DND-41 (cell line): ENCODE measurements around the gene RPS3.

Experiments
- ATAC-seq: fragments of 200-7000 bp; cut with Tn5 transposase; 3 replicates; pipeline ENCODE4 v1.9.1; 2021; ENCODE audit warnings: low read depth; ENCODE audit not compliant: insufficient read depth
- DNase-seq: peaks from one replicate; pipeline ENCODE4 v3.0.0-alpha.2; 2020
- H2AFZ ChIP-seq: 2 replicates; pipeline ENCODE4 v1.6.0; 2012; ENCODE audit warnings: low read depth, low read length
- H3K27ac ChIP-seq: 2 replicates; pipeline ENCODE4 v1.5.1; 2012; ENCODE audit warnings: low read length, inconsistent platforms
- H3K27me3 ChIP-seq: fragments of 200-600 bp; sonication (generic); 2 replicates; pipeline ENCODE4 v1.6.0; 2012; ENCODE audit warnings: low read length, mild to moderate bottlenecking, inconsistent platforms; ENCODE audit not compliant: insufficient read depth, poor library complexity
- H3K36me3 ChIP-seq: 2 replicates; pipeline ENCODE4 v1.5.1; 2012; ENCODE audit warnings: low read length, inconsistent platforms; ENCODE audit not compliant: insufficient read depth
- H3K4me1 ChIP-seq: 2 replicates; pipeline ENCODE4 v1.5.1; 2012; ENCODE audit warnings: mild to moderate bottlenecking, low read length; ENCODE audit not compliant: insufficient read depth
- H3K4me2 ChIP-seq: 2 replicates; pipeline ENCODE4 v1.6.0; 2012; ENCODE audit warnings: mild to moderate bottlenecking, moderate library complexity, low read length, inconsistent platforms; ENCODE audit not compliant: insufficient read depth
- H3K4me3 ChIP-seq, 2 experiments: fragments of 200-600 bp in 1 of 2; shearing (Covaris generic) in 1 of 2; 2 replicates each; pipeline ENCODE4 v1.5.1; 2012 to 2016; ENCODE audit warnings: inconsistent platforms in 2 of 2, low read length in 2 of 2, mild to moderate bottlenecking in 2 of 2, low read depth in 1 of 2, moderate library complexity in 1 of 2
- H3K79me2 ChIP-seq: 2 replicates; pipeline ENCODE4 v1.6.0; 2012; ENCODE audit warnings: low read length, inconsistent platforms; ENCODE audit not compliant: insufficient read depth
- H3K9ac ChIP-seq: 2 replicates; pipeline ENCODE4 v1.6.0; 2012; ENCODE audit warnings: low read depth, mild to moderate bottlenecking, inconsistent platforms, low read length, moderate library complexity
- H3K9me3 ChIP-seq: 2 replicates; pipeline ENCODE4 v1.5.1; 2012; ENCODE audit warnings: low read length, moderate library complexity, mild to moderate bottlenecking, inconsistent platforms; ENCODE audit not compliant: insufficient read depth, severe bottlenecking
- H4K20me1 ChIP-seq: 2 replicates; pipeline ENCODE4 v1.6.0; 2012; ENCODE audit warnings: low read length; ENCODE audit not compliant: insufficient read depth
- CTCF ChIP-seq: IDR thresholded peaks from 2 replicates; pipeline ENCODE4 v1.5.1; 2012; ENCODE audit warnings: borderline replicate concordance, low read length, moderate library complexity, mild to moderate bottlenecking; ENCODE audit not compliant: poor library complexity, severe bottlenecking; ENCODE audit errors: extremely low read depth
- EZH2 ChIP-seq: IDR thresholded peaks from 3 replicates; pipeline ENCODE4 v1.6.1; 2012; ENCODE audit warnings: borderline replicate concordance, low read depth, mild to moderate bottlenecking, moderate library complexity, low read length, inconsistent platforms; ENCODE audit not compliant: severe bottlenecking

RPS3 gene

GRCh38 chr11:75350743-75351540 is 48.4 kb upstream of the RPS3 start:
- peak overlapping the region; percentile 85 for H3K4me2 ChIP-seq
- peak overlapping the region; percentile 73 for H3K9ac ChIP-seq

GRCh38 chr11:75351541-75351790 is 47.9 kb upstream of the RPS3 start, which contains the start of gene ARRB1:
ARRB1 (minus strand) TSS chr11:75351661; CDS start chr11:75351607, 54 bp downstream.
- Histone ChIP-seq H4K20me1 (no peaks in the 10 kb centered on the region), H3K36me3 (no peaks in the 10 kb centered on the region; the same call in 1 of the 2 replicates), H3K4me3 (peak within 1 kb of the TSS; percentile 31 to 75; a peak in 3 of 4 replicates), H3K79me2 (peaks cover 38% of the 10 kb centered on the region), H3K27ac (peak within 1 kb of the TSS; percentile 76), H2AFZ (peak within 1 kb of the TSS; percentile 96), H3K27me3 (no peaks in the 10 kb centered on the region), H3K9ac (peak within 1 kb of the TSS; percentile 73), H3K4me1 (peaks cover 57% of the 10 kb centered on the region), H3K4me2 (peak within 1 kb of the TSS; percentile 85), H3K9me3 (no peaks in the 10 kb centered on the region)
- ATAC-seq = peak; percentile 54; the same call in 2 of the 3 replicates
- TF ChIP-seq EZH2 (no peak), CTCF (no peak)
- no peak for DNase-seq

More at GRCh38 chr11:75350743-75351540, 48.4 kb upstream of the RPS3 start:
- Histone ChIP-seq H3K36me3 (no peaks in the 10 kb centered on the region; the same call in 1 of the 2 replicates), H3K4me1 (peaks cover 62% of the 10 kb centered on the region), H3K27me3 (no peaks in the 10 kb centered on the region), H2AFZ (peak overlapping the region; percentile 96), H3K9me3 (no peaks in the 10 kb centered on the region), H3K27ac (peak overlapping the region; percentile 71), H3K79me2 (peaks cover 43% of the 10 kb centered on the region), H4K20me1 (0 out of 2 replicates have a peak, but pooled peaks cover under 1% of the 10 kb centered on the region), H3K4me3 (peak overlapping the region; percentile 22 to 75; a peak in 3 of 4 replicates)
- DNase-seq = peak; percentile 57
- ATAC-seq = peak; percentile 51
- TF ChIP-seq CTCF (peak; percentile 49), EZH2 (no peak)

GRCh38 chr11:75351791-75352587 is 47.3 kb upstream of the RPS3 start:
- H3K27ac ChIP-seq = peak overlapping the region; percentile 76
- H3K27me3 ChIP-seq = no peaks in the 10 kb centered on the region
- H3K9me3 ChIP-seq = no peaks in the 10 kb centered on the region
- H3K4me3 ChIP-seq = peak overlapping the region; percentile 31 to 75; a peak in 3 of 4 replicates
- H2AFZ ChIP-seq = peak overlapping the region; percentile 96
- peak overlapping the region; percentile 73 for H3K9ac ChIP-seq
- H4K20me1 ChIP-seq = no peaks in the 10 kb centered on the region
- H3K79me2 ChIP-seq = peaks cover 34% of the 10 kb centered on the region
- peak overlapping the region; percentile 85 for H3K4me2 ChIP-seq
- DNase-seq = peak; percentile 72
- TF ChIP-seq EZH2 = no peak
- peak; percentile 30 for TF ChIP-seq CTCF
- H3K36me3 ChIP-seq = no peaks in the 10 kb centered on the region; the same call in 1 of the 2 replicates
- H3K4me1 ChIP-seq = peaks cover 51% of the 10 kb centered on the region
- peak; percentile 70 for ATAC-seq
